ENCODE data around the gene KCNMA1. TPM values are rescaled to one million over a fixed set of nuclear protein-coding genes. Genes with fewer than 3 reads are reported as not detected.

KCNMA1 gene
- polyA plus RNA-seq, 6 donors from 2014 or later, result not detected

DNA sequence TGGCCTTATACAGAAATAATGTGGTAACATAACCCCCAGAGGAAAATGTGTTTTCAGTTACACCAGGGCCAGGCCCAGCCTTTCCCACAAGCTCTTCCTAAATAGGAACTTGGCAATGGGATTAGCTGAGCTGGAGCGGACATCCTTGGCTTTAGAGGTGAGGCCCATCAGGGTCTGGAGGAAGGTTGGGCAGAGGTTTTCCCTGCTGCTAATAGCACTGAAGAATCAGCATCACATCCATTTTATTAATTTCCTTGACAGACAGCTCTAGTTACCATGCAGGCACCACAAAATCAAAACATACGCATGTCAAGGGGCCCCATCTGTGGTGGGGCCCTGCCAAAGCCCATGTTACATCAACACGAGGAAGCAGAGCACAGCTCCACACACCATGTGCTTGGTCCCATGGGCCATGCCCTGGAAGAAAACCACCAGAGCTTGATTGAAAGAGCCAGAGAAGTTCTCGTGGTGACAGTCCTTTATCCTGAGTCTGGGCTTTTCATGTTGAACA lies 566.6 kb downstream of the KCNMA1 start:
- no peaks in the 10 kb centered on the region for H3K36me3 Mint-ChIP-seq
- DNase-seq (no peak), ATAC-seq (ENCODE audit: low read depth in 2 of 2) (no peak)
- no peaks in the 10 kb centered on the region for H3K9me3 Mint-ChIP-seq
- H3K4me3 Mint-ChIP-seq, result no peak overlapping the region
- H3K27ac Mint-ChIP-seq, result no peak overlapping the region
- H3K27me3 Mint-ChIP-seq, result peaks cover 0 to 11% (median 0%) of the 10 kb centered on the region in 3 donors
- no peaks in the 10 kb centered on the region for H3K4me1 Mint-ChIP-seq

DNA sequence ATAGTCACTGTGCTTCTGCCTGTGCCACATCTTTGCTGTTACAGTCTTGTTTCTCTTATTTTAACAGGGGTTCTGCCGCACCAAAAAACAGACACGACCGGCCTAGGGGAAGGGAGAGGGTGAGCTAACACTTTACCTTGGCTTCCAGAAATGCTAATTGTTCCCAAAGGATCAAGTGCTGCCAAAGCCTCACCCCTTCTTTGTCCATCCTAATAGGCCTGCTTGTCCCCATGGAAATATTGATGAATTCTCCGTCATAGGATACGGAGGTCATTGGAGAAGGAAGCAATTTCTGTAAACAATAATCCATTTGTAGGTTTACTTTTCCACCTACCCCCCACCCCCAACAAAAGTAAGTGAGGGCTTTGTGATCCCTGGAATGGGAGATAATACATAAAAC lies 567.3 kb downstream of the KCNMA1 start:
- no peak for DNase-seq
- ATAC-seq (ENCODE audit: low read depth in 2 of 2), result no peak
- H3K27me3 Mint-ChIP-seq, result peaks cover 0 to 12% (median 0%) of the 10 kb centered on the region in 3 donors
- no peak overlapping the region for H3K4me3 Mint-ChIP-seq
- no peaks in the 10 kb centered on the region for H3K4me1 Mint-ChIP-seq
- H3K9me3 Mint-ChIP-seq, result no peaks in the 10 kb centered on the region
- H3K36me3 Mint-ChIP-seq, result no peaks in the 10 kb centered on the region
- no peak overlapping the region for H3K27ac Mint-ChIP-seq

DNA sequence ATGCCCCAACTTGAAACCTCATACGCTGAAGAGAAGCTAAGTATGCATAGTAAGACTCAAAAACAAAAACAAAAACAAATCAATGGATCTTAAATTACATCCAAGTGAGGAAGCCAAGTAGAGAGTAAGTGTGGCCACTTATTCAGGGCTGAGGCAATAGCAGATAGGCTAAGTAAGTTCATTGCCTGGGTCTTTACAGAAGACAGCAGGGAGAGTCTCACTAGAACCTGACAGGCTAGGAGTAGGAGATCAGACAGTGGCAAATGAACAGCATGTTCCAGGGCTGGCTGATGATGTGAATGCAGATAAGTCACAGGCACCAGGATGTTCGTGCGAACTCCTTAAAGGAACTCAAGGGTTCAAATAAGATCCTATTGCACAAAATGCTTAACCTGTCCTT lies 568.6 kb downstream of the KCNMA1 start:
- Mint-ChIP-seq H3K9me3 (no peaks in the 10 kb centered on the region), H3K4me3 (no peak overlapping the region), H3K27me3 (peaks cover 0 to 12% (median 0%) of the 10 kb centered on the region in 3 donors), H3K27ac (no peak overlapping the region), H3K4me1 (no peaks in the 10 kb centered on the region), H3K36me3 (no peaks in the 10 kb centered on the region)
- ATAC-seq (ENCODE audit: low read depth in 2 of 2) (no peak), DNase-seq (no peak)

DNA sequence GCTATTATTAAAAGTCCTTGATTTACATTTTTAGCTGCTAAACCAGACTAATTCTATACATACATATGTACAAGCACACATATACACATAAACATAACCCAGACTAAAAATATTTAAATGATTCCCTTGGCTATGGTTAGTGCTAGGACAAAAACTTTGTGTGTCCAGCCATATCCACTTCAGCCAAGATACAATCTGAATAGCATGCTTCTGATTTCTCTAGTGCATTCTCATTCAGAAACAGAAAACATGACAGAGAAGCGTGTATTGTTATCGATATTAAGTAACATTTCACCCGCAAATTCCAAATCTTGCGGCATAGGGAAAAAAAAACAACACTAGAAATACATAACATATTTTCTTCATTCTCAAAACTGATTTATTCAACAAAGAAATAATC lies 569.3 kb downstream of the KCNMA1 start:
- Mint-ChIP-seq H3K27me3 (peaks cover 0 to 12% (median 0%) of the 10 kb centered on the region in 3 donors), H3K36me3 (no peaks in the 10 kb centered on the region)
- ATAC-seq (ENCODE audit: low read depth in 2 of 2), result no peak

DNA sequence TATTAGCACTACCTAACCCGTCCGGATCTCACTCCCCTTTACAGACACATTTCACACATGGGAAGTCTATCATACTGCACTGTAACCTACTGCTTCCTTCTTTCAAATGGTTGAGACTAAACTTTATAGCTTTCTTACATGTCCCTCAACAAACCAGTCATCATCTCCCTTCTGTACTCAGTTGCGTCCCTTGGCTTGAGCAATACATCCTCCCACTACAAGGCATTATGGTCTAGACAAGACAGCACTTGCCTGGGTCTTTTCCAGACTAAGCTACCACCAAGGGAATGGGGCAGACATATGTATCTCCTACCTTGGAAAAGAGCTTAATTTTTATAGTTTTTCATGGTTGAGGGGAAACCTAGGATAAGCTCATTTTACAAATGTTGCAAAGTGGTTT lies 575.2 kb downstream of the KCNMA1 start:
- DNase-seq (no peak), ATAC-seq (ENCODE audit: low read depth in 2 of 2) (no peak)
- Mint-ChIP-seq H3K4me1 (no peaks in the 10 kb centered on the region), H3K9me3 (peaks cover 0 to 2% (median 0%) of the 10 kb centered on the region in 7 donors), H3K27ac (no peak overlapping the region), H3K27me3 (peaks cover 0 to 9% (median 0%) of the 10 kb centered on the region in 3 donors), H3K4me3 (no peak overlapping the region), H3K36me3 (no peaks in the 10 kb centered on the region)

More for the DNA sequence above, 569.3 kb downstream of the KCNMA1 start:
- Mint-ChIP-seq H3K4me3 (no peak overlapping the region), H3K27ac (no peak overlapping the region), H3K9me3 (no peaks in the 10 kb centered on the region), H3K4me1 (no peaks in the 10 kb centered on the region)
- no peak for DNase-seq

DNA sequence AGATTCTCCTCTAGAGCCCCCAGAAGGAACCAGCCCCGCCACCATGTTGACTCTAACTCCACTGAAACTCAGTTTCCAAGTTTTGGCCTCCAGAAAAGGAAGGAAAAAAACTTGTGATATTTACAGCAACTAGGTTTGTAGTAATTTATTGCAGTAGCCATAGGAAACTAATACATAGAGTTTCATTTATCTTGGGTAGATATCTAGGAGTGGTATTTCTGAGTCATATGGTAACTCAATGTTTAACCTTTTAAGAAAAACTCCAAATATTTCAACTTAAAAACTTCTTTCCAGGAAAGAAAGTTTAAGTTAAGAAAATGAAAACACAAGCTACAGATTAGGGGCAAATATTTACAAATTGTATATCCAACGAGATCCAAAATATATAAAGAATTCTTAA lies 576.7 kb downstream of the KCNMA1 start:
- Mint-ChIP-seq H3K27me3 (no peaks in the 10 kb centered on the region), H3K4me1 (no peaks in the 10 kb centered on the region), H3K4me3 (no peak overlapping the region), H3K27ac (no peak overlapping the region), H3K36me3 (no peaks in the 10 kb centered on the region), H3K9me3 (peaks cover 0 to 2% (median 0%) of the 10 kb centered on the region in 7 donors)
- DNase-seq, result no peak
- no peak for ATAC-seq (ENCODE audit: low read depth in 2 of 2)

DNA sequence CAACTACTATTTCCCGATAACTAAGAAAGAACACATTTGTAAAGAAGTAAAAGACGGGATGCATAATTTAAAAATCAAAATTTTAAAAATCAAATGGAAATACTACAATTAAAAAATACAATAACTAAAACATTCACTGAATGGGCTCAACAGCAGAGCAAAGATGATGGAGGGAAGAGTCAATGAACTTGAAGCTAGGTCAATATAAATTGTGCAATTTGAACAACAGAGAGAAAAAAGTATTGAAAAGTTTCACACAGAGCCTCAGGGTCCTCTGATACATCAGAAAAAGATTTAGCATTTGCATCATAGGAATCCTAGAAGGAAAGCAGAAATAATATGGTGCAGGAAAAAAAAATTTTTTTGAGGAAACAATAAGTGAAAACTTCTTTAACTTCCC lies 581.0 kb downstream of the KCNMA1 start:
- H3K9me3 Mint-ChIP-seq, result peaks cover 0 to 2% (median 0%) of the 10 kb centered on the region in 7 donors
- no peak for ATAC-seq (ENCODE audit: low read depth in 2 of 2)
- no peak for DNase-seq
- no peaks in the 10 kb centered on the region for H3K4me1 Mint-ChIP-seq
- no peak overlapping the region for H3K4me3 Mint-ChIP-seq
- peaks cover 4 to 22% (median 11%) of the 10 kb centered on the region in 3 donors for H3K27me3 Mint-ChIP-seq
- H3K27ac Mint-ChIP-seq, result peak overlapping the region in 1 of 6 donors; percentile 5
- H3K36me3 Mint-ChIP-seq, result no peaks in the 10 kb centered on the region

DNA sequence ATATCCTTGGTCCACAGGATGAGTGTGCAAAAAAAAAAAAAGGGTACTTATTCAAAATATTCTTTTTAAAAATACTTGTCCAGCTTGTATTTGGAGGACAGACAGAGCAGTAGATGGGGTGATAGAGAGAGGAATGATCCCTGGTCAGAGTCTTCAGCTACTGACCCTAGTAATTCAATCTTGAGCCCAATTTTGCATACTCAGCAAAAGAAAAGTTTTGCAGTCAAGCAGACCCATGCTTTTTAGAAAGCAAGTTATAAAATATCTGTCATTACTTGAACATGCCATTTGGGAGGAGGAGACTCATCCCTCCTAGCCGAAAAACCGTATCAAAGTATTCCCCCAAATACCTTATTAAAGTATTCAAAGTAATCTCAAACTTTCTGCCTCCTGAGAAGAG lies 585.0 kb downstream of the KCNMA1 start:
- peaks cover 4 to 22% (median 11%) of the 10 kb centered on the region in 3 donors for H3K27me3 Mint-ChIP-seq
- no peaks in the 10 kb centered on the region for H3K9me3 Mint-ChIP-seq
- no peaks in the 10 kb centered on the region for H3K4me1 Mint-ChIP-seq
- no peaks in the 10 kb centered on the region for H3K36me3 Mint-ChIP-seq
- ATAC-seq (ENCODE audit: low read depth in 2 of 2), result no peak
- DNase-seq, result no peak
- no peak overlapping the region for H3K4me3 Mint-ChIP-seq
- no peak overlapping the region for H3K27ac Mint-ChIP-seq

DNA sequence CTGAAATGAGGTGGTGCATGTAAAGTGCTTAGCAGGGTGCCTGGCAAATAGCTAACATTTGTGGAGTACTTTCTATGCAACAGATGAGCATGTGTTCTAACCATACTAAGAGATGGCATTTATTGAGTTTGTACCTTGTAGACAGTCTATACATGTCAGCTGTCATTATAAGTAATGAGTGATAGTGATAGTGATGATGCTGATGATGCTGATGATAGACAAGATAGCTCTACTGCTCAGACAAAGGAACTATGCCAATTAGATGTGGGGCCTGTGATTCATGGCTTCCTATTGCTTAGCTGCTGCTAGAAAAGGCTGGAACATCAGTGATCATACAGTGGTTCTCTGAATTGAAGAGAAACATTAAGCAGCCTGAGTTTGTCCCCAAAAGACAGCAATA lies 585.8 kb downstream of the KCNMA1 start:
- H3K9me3 Mint-ChIP-seq, result no peaks in the 10 kb centered on the region

DNA sequence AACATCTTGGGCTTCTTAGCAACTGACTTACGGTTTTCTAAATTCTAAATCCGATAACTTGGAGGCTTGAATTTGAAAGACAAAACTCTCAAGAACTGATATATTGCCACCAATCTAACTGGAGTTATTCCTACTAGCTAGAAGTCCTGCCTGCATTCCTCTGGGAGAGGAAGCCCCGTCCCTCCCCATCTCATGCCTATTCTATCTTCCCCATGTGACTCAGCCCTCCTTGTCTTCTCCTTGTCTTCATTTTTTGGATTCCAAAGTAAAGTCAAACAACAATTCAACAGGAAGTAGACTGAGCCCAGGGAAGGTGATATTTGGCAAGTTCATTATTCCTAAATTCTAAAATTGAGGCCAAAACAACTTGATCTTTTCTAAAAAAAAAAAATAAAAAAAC lies 587.7 kb downstream of the KCNMA1 start:
- Mint-ChIP-seq H3K36me3 (no peaks in the 10 kb centered on the region), H3K27me3 (peaks cover 10 to 15% (median 11%) of the 10 kb centered on the region in 3 donors), H3K9me3 (no peaks in the 10 kb centered on the region), H3K27ac (no peak overlapping the region), H3K4me3 (no peak overlapping the region), H3K4me1 (no peaks in the 10 kb centered on the region)
- no peak for ATAC-seq (ENCODE audit: low read depth in 2 of 2)
- no peak for DNase-seq

More for the DNA sequence above, 585.8 kb downstream of the KCNMA1 start:
- Mint-ChIP-seq H3K27me3 (peaks cover 4 to 22% (median 11%) of the 10 kb centered on the region in 3 donors), H3K36me3 (no peaks in the 10 kb centered on the region), H3K4me3 (no peak overlapping the region), H3K27ac (no peak overlapping the region), H3K4me1 (no peaks in the 10 kb centered on the region)
- DNase-seq, result no peak
- ATAC-seq (ENCODE audit: low read depth in 2 of 2), result no peak

DNA sequence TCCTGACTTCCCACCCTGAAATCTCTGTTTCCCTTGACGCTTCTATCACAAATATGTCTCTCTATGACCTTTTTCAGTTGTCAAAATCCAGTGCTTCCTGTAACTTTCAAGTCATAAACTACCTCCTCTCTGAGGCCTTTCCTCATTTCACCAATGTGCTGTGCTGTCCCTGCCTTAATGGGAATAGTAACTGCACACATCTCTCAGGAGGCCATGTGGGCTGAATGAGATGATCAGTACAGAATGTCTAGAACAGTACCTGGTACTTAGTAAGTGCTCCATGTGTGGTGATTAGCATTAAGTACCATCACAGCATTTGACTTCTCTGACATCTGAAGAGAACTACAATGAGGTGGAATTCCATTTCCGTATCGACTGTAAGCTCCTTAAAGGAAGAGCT lies 588.5 kb downstream of the KCNMA1 start:
- no peak for ATAC-seq (ENCODE audit: low read depth in 2 of 2)
- Mint-ChIP-seq H3K4me3 (no peak overlapping the region), H3K9me3 (no peaks in the 10 kb centered on the region), H3K27ac (peak overlapping the region in 1 of 6 donors; percentile 67), H3K36me3 (no peaks in the 10 kb centered on the region), H3K27me3 (peaks cover 10 to 13% (median 11%) of the 10 kb centered on the region in 3 donors), H3K4me1 (no peaks in the 10 kb centered on the region)
- no peak for DNase-seq

DNA sequence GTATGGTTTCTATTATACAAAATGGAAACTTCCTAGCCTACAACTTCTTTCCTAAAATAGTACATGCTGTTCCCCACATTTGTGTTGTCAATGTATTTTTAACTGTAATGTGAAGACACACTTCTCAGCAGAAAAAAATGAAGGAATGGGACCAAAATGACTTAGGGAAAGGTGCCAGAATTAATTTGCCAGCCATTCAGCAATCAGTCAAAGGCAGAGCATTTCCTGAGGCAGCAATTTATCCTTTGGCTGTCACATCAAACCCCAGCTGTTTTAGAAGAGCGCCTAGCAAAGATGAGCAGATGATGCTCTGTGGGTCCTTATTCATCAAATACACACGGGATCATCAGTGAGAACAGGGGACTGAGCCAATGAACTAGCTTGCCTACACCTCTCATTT lies 592.5 kb downstream of the KCNMA1 start:
- Mint-ChIP-seq H3K27ac (no peak overlapping the region), H3K9me3 (peaks cover 0 to 4% (median 0%) of the 10 kb centered on the region in 7 donors)

DNA sequence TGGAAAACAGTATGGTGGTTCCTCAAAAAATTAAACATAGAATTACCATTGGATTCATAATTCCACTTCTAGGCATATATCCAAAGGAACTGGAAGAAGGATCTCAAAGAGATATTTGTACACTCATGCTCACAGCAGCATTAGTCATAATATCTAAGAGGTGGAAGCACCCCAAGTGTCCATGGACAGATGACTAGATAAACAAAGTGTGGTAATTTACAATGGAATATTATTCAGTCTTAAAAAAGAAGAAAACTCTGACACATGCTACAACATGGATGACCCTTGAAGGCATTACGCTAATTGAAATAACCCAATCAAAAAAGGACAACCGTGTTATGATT lies 594.2 kb downstream of the KCNMA1 start:
- ATAC-seq (ENCODE audit: low read depth in 2 of 2), result no peak
- Mint-ChIP-seq H3K4me3 (no peak overlapping the region), H3K4me1 (peaks cover 0 to 8% (median 4%) of the 10 kb centered on the region in 3 donors), H3K36me3 (no peaks in the 10 kb centered on the region), H3K27me3 (peaks cover 0 to 6% (median 0%) of the 10 kb centered on the region in 3 donors), H3K9me3 (peaks cover 0 to 4% (median 0%) of the 10 kb centered on the region in 7 donors), H3K27ac (no peak overlapping the region)
- no peak for DNase-seq

More for the DNA sequence above, 592.5 kb downstream of the KCNMA1 start:
- Mint-ChIP-seq H3K27me3 (peaks cover 0 to 6% (median 0%) of the 10 kb centered on the region in 3 donors), H3K36me3 (no peaks in the 10 kb centered on the region), H3K4me3 (no peak overlapping the region), H3K4me1 (peaks cover 0 to 8% (median 4%) of the 10 kb centered on the region in 3 donors)
- DNase-seq (no peak), ATAC-seq (ENCODE audit: low read depth in 2 of 2) (no peak)

DNA sequence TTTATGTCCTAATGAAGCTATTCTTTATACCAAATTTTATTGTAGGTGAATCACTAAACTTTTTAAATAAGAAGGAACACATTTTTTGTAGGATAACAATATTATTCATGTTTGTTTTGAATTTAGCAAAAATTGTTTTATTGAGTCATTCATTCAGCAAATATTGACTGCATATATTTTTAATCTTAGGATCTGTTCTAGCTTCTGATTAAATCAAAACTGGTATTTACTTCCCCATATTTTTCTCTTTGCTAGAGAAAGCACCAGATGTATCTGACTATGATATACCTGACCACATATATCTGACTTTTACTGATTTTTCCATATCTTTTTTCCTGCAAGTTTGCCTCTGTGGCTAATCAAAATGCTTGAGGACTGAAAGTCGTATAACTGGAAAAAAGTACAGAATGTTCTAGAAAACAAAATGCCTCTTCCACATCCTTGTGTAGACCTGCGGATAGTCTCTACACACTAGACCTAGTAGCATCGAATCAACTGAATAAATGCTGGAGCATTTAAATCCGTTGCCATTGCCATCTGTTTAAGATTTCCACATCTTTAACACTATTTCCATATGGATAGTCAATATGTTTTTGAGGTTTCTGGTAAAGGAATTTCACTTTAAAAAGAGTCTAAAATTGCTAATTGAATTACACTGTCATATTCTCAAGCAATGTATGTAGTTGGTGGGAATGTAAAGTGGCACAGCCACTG lies 594.7 kb downstream of the KCNMA1 start:
- Mint-ChIP-seq H3K9me3 (peaks cover 0 to 4% (median 0%) of the 10 kb centered on the region in 7 donors), H3K4me1 (peaks cover 0 to 8% (median 4%) of the 10 kb centered on the region in 3 donors), H3K27ac (no peak overlapping the region), H3K27me3 (peaks cover 0 to 6% (median 0%) of the 10 kb centered on the region in 3 donors), H3K4me3 (no peak overlapping the region), H3K36me3 (no peaks in the 10 kb centered on the region)
- ATAC-seq (ENCODE audit: low read depth in 2 of 2) (no peak), DNase-seq (no peak)
